Measurements from ENCODE around the gene PVALEF.

The PVALEF gene

DNA sequence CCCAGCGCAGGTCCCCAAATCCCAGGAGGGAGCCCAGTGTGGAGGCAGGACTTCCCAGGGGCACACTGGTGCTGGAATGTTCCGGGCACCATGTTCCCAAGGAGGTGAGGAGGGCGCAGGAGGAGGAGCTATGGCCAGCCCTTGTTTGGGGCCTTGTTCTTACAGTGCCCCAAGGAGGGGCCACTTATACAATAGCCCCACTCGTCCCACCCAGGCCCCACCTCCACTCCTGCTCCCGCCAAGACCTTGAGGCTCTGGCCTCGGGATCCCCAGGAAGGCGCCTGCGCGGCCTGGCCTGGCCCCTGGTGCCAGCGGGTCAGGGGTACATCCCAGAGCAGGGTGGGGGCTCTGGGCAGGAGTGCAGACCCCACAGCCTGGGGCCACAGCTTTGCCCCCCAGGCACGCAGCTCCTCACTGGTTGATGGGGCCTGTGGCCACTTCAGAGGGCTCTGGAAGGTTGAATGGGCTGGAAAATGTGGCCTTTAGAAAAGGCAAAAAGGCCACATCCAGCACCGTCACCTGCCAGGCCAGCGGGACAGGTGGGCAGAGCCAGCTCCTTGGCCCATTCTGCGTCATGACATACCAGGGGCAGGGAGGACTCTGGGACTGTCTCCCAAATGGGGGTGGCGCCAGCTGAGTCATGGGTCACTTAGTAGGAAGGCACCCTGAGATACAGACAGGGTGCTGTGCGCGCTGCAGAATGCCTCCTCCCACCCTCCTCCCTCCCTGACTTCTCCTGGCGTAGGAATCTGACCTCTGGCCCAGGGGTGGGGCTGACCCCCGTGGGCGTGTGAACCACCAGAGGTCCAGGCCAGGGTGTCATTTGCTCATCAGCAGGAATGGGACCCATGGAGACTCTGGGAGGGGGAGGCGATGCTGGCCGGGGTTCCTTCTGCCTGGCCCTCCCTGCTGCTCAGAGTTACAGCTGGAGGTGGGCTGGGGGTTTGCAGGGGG, 32.3 kb upstream of the PVALEF start:
- Histone ChIP-seq H3K4me2 (ENCODE audit: low read length, poor library complexity, severe bottlenecking) (no peak overlapping the region), H3K9me3 (ENCODE audit: control insufficient read depth, low read length) (no peaks in the 10 kb centered on the region), H3K14ac (ENCODE audit: low read length in 2 of 2) (no peak overlapping the region), H3K18ac (ENCODE audit: low read depth in 1 of 2, low read length in 2 of 2) (no peak overlapping the region), H4K8ac (ENCODE audit: low read length) (no peak overlapping the region), H2BK5ac (ENCODE audit: low read depth, low read length, poor library complexity, severe bottlenecking) (no peak overlapping the region), H4K91ac (ENCODE audit: low read length) (no peak overlapping the region), H2AFZ (ENCODE audit: low read depth, low read length) (no peak overlapping the region), H3K27me3 (ENCODE audit: control insufficient read depth in 1 of 2, insufficient read depth in 1 of 2, low read length in 2 of 2) (peaks cover 0 to 31% of the 10 kb centered on the region in 2 experiments), H3K4me1 (ENCODE audit: control insufficient read depth, insufficient read depth, low read depth, low read length) (no peaks in the 10 kb centered on the region), H2BK15ac (ENCODE audit: low read depth, poor library complexity, severe bottlenecking) (no peak overlapping the region), H3K23ac (ENCODE audit: low read length in 2 of 2) (no peak overlapping the region), H2AK5ac (ENCODE audit: low read length, severe bottlenecking) (no peak overlapping the region), H3K9ac (ENCODE audit: low read length) (no peak overlapping the region), H3K79me1 (replicated peaks; ENCODE audit: low read length, poor library complexity, severe bottlenecking) (no peaks in the 10 kb centered on the region), H2BK12ac (ENCODE audit: low read length in 2 of 2) (no peak overlapping the region), H2BK120ac (ENCODE audit: low read depth, low read length) (no peak overlapping the region), H3K27ac (ENCODE audit: low read length, poor library complexity, severe bottlenecking) (no peak overlapping the region), H3K4ac (ENCODE audit: low read depth in 1 of 2, low read length in 2 of 2) (no peak overlapping the region), H3K36me3 (ENCODE audit: control insufficient read depth in 1 of 2, insufficient read depth in 2 of 2, low read depth in 1 of 2, low read length in 2 of 2) (no peaks in the 10 kb centered on the region), H3K4me3 (ENCODE audit: insufficient read depth in 1 of 2, low read depth in 1 of 2, low read length in 2 of 2) (no peak overlapping the region)
- DNase-seq, result no peak
- 84% methylated on average over 22 of the region's 22 CpGs for WGBS

DNA sequence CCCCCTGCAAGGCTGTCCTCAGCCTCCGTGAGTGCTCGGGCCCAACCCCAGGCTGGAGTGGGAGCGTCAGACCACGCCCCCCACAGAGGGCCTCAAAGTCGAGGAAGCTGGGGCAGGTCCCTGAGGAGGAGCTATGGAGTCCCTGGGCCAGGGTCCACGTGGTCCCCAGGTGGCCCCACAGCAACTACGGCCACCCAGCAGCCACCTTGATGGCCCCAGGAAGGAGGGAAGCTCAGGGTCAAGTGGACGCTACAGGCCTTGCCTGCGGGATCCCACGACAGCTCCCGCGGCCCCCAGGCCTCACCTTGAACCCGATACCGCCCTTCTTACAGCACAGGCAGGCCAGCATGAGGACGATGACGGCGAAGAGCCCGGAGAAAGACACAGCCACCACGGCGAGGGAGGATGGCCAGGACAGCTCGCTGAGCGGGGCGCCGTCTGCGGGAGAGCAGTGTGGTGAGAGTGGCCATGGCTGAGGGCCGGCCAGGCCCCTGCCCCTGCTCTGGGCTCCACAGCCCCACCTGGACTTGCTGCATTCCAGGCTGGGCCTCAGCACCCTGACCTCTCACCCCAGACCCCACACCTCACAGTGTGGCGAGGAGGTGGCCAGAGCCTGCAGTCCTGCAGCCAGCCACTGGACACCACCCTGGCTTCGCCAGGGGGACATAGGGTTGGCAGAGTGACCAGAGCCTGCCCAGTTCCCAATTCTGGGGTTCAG, 31.1 kb upstream of the PVALEF start:
- Histone ChIP-seq H3K79me1 (replicated peaks; ENCODE audit: low read length, poor library complexity, severe bottlenecking) (no peaks in the 10 kb centered on the region), H2BK5ac (ENCODE audit: low read depth, low read length, poor library complexity, severe bottlenecking) (no peak overlapping the region), H3K18ac (ENCODE audit: low read depth in 1 of 2, low read length in 2 of 2) (no peak overlapping the region), H3K9me3 (ENCODE audit: control insufficient read depth, low read length) (no peaks in the 10 kb centered on the region), H3K36me3 (ENCODE audit: control insufficient read depth in 1 of 2, insufficient read depth in 2 of 2, low read depth in 1 of 2, low read length in 2 of 2) (no peaks in the 10 kb centered on the region), H3K27me3 (ENCODE audit: control insufficient read depth in 1 of 2, insufficient read depth in 1 of 2, low read length in 2 of 2) (peaks cover 0 to 27% of the 10 kb centered on the region in 2 experiments), H4K8ac (ENCODE audit: low read length) (no peak overlapping the region), H3K4ac (ENCODE audit: low read depth in 1 of 2, low read length in 2 of 2) (no peak overlapping the region), H3K9ac (ENCODE audit: low read length) (no peak overlapping the region), H3K23ac (ENCODE audit: low read length in 2 of 2) (no peak overlapping the region), H2AK5ac (ENCODE audit: low read length, severe bottlenecking) (no peak overlapping the region), H3K4me3 (ENCODE audit: insufficient read depth in 1 of 2, low read depth in 1 of 2, low read length in 2 of 2) (no peak overlapping the region), H2BK120ac (ENCODE audit: low read depth, low read length) (no peak overlapping the region), H3K4me2 (ENCODE audit: low read length, poor library complexity, severe bottlenecking) (no peak overlapping the region), H2BK12ac (ENCODE audit: low read length in 2 of 2) (no peak overlapping the region), H4K91ac (ENCODE audit: low read length) (no peak overlapping the region), H3K27ac (ENCODE audit: low read length, poor library complexity, severe bottlenecking) (no peak overlapping the region), H2BK15ac (ENCODE audit: low read depth, poor library complexity, severe bottlenecking) (no peak overlapping the region), H3K14ac (ENCODE audit: low read length in 2 of 2) (no peak overlapping the region), H2AFZ (ENCODE audit: low read depth, low read length) (no peak overlapping the region), H3K4me1 (ENCODE audit: control insufficient read depth, insufficient read depth, low read depth, low read length) (peaks cover 4% of the 10 kb centered on the region)
- WGBS, result 82% methylated on average over 28 of the region's 28 CpGs
- no peak for DNase-seq

DNA sequence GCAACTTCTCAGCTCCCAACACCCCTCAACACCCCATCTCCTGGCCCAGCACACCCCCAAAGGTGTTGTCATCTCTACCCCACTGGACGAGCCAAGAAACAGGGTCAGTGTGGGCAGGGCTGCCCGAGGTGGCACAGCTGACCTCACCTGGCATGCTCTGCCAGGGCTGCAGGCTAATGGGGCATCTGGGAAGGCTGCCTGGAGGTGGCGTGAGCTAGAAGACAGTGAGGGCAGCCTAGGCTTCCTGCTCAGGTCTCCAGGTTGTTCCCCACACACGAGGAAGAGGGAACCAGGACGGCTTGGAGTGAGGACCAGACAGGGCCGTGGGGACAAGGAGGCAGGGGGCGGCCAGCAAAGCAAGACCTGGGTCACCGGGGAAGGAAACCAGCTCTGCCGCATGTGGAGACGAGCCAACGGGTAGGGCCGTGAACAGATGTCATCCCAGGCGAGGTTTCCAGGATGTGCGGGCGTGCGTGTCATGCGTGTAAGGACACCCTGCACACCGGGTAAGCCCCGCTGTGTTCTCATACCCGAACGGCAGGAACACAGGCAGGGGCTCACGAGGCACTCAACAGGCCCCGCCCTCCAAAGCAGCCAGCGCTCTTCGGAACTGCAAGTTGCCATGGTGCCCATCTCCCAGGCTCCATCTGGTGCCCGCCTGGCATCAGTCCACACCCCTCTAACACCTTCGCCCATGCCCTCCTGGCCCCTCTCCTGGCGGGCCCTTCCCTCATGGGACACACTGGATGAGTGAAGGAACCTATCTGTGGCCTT, 29.6 kb upstream of the PVALEF start:
- DNase-seq, result no peak
- Histone ChIP-seq H3K79me1 (replicated peaks; ENCODE audit: low read length, poor library complexity, severe bottlenecking) (no peaks in the 10 kb centered on the region), H3K27me3 (ENCODE audit: control insufficient read depth in 1 of 2, insufficient read depth in 1 of 2, low read length in 2 of 2) (peaks cover 0 to 36% of the 10 kb centered on the region in 2 experiments), H2BK15ac (ENCODE audit: low read depth, poor library complexity, severe bottlenecking) (no peak overlapping the region), H3K14ac (ENCODE audit: low read length in 2 of 2) (no peak overlapping the region), H3K36me3 (ENCODE audit: control insufficient read depth in 1 of 2, insufficient read depth in 2 of 2, low read depth in 1 of 2, low read length in 2 of 2) (no peaks in the 10 kb centered on the region), H3K4me3 (ENCODE audit: insufficient read depth in 1 of 2, low read depth in 1 of 2, low read length in 2 of 2) (no peak overlapping the region), H3K4me1 (ENCODE audit: control insufficient read depth, insufficient read depth, low read depth, low read length) (peaks cover 4% of the 10 kb centered on the region), H3K4me2 (ENCODE audit: low read length, poor library complexity, severe bottlenecking) (no peak overlapping the region), H3K9me3 (ENCODE audit: control insufficient read depth, low read length) (no peaks in the 10 kb centered on the region), H2AFZ (ENCODE audit: low read depth, low read length) (no peak overlapping the region), H3K18ac (ENCODE audit: low read depth in 1 of 2, low read length in 2 of 2) (no peak overlapping the region), H2BK12ac (ENCODE audit: low read length in 2 of 2) (no peak overlapping the region), H3K23ac (ENCODE audit: low read length in 2 of 2) (no peak overlapping the region), H4K91ac (ENCODE audit: low read length) (no peak overlapping the region), H3K4ac (ENCODE audit: low read depth in 1 of 2, low read length in 2 of 2) (no peak overlapping the region), H2AK5ac (ENCODE audit: low read length, severe bottlenecking) (no peak overlapping the region), H2BK120ac (ENCODE audit: low read depth, low read length) (no peak overlapping the region), H4K8ac (ENCODE audit: low read length) (no peak overlapping the region), H3K9ac (ENCODE audit: low read length) (no peak overlapping the region), H3K27ac (ENCODE audit: low read length, poor library complexity, severe bottlenecking) (no peak overlapping the region), H2BK5ac (ENCODE audit: low read depth, low read length, poor library complexity, severe bottlenecking) (no peak overlapping the region)
- WGBS, result 90% methylated on average over 28 of the region's 28 CpGs

Measured in mesenchymal stem cell (in vitro differentiated cells and primary cell).